PC-9 (cell line): ENCODE measurements around the gene MSN.

Experiments
- EZH2 ChIP-seq: fragments of 200-600 bp; sonication (generic); IDR thresholded peaks from 2 replicates; pipeline ENCODE4 v1.8.0; 2017; ENCODE audit warnings: antibody characterized with exemption, low read depth
- TF ChIP-seq, protein P1 (sequence below): fragments of 200-600 bp; sonication (generic); conservative IDR thresholded peaks from 2 replicates; pipeline ENCODE4 v1.6.1; 2017; ENCODE audit warnings: mixed run types, antibody characterized with exemption, mild to moderate bottlenecking, moderate library complexity

GRCh38 chrX:65752294-65752693 lies 84.8 kb downstream of the MSN start:
- TF ChIP-seq, protein P1, sequence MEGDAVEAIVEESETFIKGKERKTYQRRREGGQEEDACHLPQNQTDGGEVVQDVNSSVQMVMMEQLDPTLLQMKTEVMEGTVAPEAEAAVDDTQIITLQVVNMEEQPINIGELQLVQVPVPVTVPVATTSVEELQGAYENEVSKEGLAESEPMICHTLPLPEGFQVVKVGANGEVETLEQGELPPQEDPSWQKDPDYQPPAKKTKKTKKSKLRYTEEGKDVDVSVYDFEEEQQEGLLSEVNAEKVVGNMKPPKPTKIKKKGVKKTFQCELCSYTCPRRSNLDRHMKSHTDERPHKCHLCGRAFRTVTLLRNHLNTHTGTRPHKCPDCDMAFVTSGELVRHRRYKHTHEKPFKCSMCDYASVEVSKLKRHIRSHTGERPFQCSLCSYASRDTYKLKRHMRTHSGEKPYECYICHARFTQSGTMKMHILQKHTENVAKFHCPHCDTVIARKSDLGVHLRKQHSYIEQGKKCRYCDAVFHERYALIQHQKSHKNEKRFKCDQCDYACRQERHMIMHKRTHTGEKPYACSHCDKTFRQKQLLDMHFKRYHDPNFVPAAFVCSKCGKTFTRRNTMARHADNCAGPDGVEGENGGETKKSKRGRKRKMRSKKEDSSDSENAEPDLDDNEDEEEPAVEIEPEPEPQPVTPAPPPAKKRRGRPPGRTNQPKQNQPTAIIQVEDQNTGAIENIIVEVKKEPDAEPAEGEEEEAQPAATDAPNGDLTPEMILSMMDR, result no peak
- TF ChIP-seq EZH2, result no peak
